ENCODE data around the gene ADAR. TPM values are rescaled to one million over a fixed set of nuclear protein-coding genes. Genes with fewer than 3 reads are reported as not detected.

The ADAR gene
- total and polyA plus RNA-seq, 4 donors, result 27.1 to 141 (median 107) TPM

- Histone ChIP-seq H3K36me3 (ENCODE audit: control insufficient read depth in 4 of 4, insufficient read depth in 4 of 4, low read length in 4 of 4) (peaks cover 8 to 20% (median 13%) of the 10 kb centered on the region in 4 donors), H3K4me3 (no peak overlapping the region), H3K27me3 (ENCODE audit: control insufficient read depth in 3 of 3, insufficient read depth in 3 of 3, low read length in 2 of 3) (no peaks in the 10 kb centered on the region), H3K9me3 (ENCODE audit: control insufficient read depth in 4 of 4, insufficient read depth in 3 of 4, low read length in 3 of 4) (no peaks in the 10 kb centered on the region), H3K9ac (ENCODE audit: insufficient read depth in 1 of 2, low read length in 2 of 2) (no peak overlapping the region), H3K4me1 (ENCODE audit: control insufficient read depth in 5 of 5, insufficient read depth in 5 of 5, low read length in 5 of 5) (peaks cover 0 to 21% (median 16%) of the 10 kb centered on the region in 5 donors), H3K27ac (ENCODE audit: low read depth in 1 of 2, low read length in 1 of 2) (no peak overlapping the region)
- TF ChIP-seq CTCF (IDR thresholded peaks at IDR 0.05; ENCODE audit: control extremely low read depth, extremely low read depth), result no peak
- WGBS, 2 donors, result 63 to 71% methylated on average over 2 of the region's 2 CpGs
- DNase-seq (no peak), ATAC-seq (ENCODE audit: insufficient read depth, low FRiP score) (no peak)
Observed at GRCh38 chr1:154605534-154605933, 2.5 kb downstream of the ADAR start.

GRCh38 chr1:154603317-154603716, 4.7 kb downstream of the ADAR start:
- no peak for TF ChIP-seq CTCF (IDR thresholded peaks at IDR 0.05; ENCODE audit: control extremely low read depth, extremely low read depth)
- 58 to 60% methylated on average over 2 of the region's 2 CpGs for WGBS, 2 donors
- peaks cover 0 to 20% (median 13%) of the 10 kb centered on the region in 5 donors for H3K4me1 ChIP-seq (ENCODE audit: control insufficient read depth in 5 of 5, insufficient read depth in 5 of 5, low read length in 5 of 5)
- no peaks in the 10 kb centered on the region for H3K9me3 ChIP-seq (ENCODE audit: control insufficient read depth in 4 of 4, insufficient read depth in 3 of 4, low read length in 3 of 4)
- no peak overlapping the region for H3K9ac ChIP-seq (ENCODE audit: insufficient read depth in 1 of 2, low read length in 2 of 2)
- no peaks in the 10 kb centered on the region for H3K27me3 ChIP-seq (ENCODE audit: control insufficient read depth in 3 of 3, insufficient read depth in 3 of 3, low read length in 2 of 3)
- H3K4me3 ChIP-seq, result no peak overlapping the region
- ATAC-seq (ENCODE audit: insufficient read depth, low FRiP score) (no peak), DNase-seq (no peak)
- H3K36me3 ChIP-seq (ENCODE audit: control insufficient read depth in 4 of 4, insufficient read depth in 4 of 4, low read length in 4 of 4), result peaks cover 9 to 26% (median 16%) of the 10 kb centered on the region in 4 donors
- no peak overlapping the region for H3K27ac ChIP-seq (ENCODE audit: low read depth in 1 of 2, low read length in 1 of 2)

- DNase-seq (no peak), ATAC-seq (ENCODE audit: insufficient read depth, low FRiP score) (no peak)
- TF ChIP-seq CTCF (IDR thresholded peaks at IDR 0.05; ENCODE audit: control extremely low read depth, extremely low read depth), result no peak
- no peak overlapping the region for H3K27ac ChIP-seq (ENCODE audit: low read depth in 1 of 2, low read length in 1 of 2)
- no peaks in the 10 kb centered on the region for H3K9me3 ChIP-seq (ENCODE audit: control insufficient read depth in 4 of 4, insufficient read depth in 3 of 4, low read length in 3 of 4)
- no peak overlapping the region for H3K4me3 ChIP-seq
- peaks cover 0 to 16% (median 0%) of the 10 kb centered on the region in 5 donors for H3K4me1 ChIP-seq (ENCODE audit: control insufficient read depth in 5 of 5, insufficient read depth in 5 of 5, low read length in 5 of 5)
- no peak overlapping the region for H3K9ac ChIP-seq (ENCODE audit: insufficient read depth in 1 of 2, low read length in 2 of 2)
- no peaks in the 10 kb centered on the region for H3K27me3 ChIP-seq (ENCODE audit: control insufficient read depth in 3 of 3, insufficient read depth in 3 of 3, low read length in 2 of 3)
- WGBS, 2 donors, result 76 to 79% methylated on average over 3 of the region's 3 CpGs
- H3K36me3 ChIP-seq (ENCODE audit: control insufficient read depth in 4 of 4, insufficient read depth in 4 of 4, low read length in 4 of 4), result peaks cover 27 to 53% (median 43%) of the 10 kb centered on the region in 4 donors
Observed at GRCh38 chr1:154599658-154600057, 8.3 kb downstream of the ADAR start.

All from lung (tissue), 12 donors.